Measurements from ENCODE around the gene SETD2. TPM values are rescaled to one million over a fixed set of nuclear protein-coding genes. Genes with fewer than 3 reads are reported as not detected.

Gene SETD2
- polyA plus RNA-seq, 3 donors = 3.1 to 22.4 (median 7.5) TPM

- H3K9me3 Mint-ChIP-seq = no peaks in the 10 kb centered on the region
- H3K9ac ChIP-seq (ENCODE audit: insufficient read depth, low read length, poor library complexity, severe bottlenecking) = no peak overlapping the region
- H3K4me3 Mint-ChIP-seq = no peak overlapping the region
- peaks cover 87% of the 10 kb centered on the region for H4K20me1 ChIP-seq (ENCODE audit: insufficient read depth, low read length)
- no peak for DNase-seq
- H3K36me3 ChIP-seq (replicated peaks in 1 of 2; ENCODE audit: control insufficient read depth in 1 of 2, insufficient read depth in 2 of 2, low read length in 2 of 2) = peaks cover 52 to 83% of the 10 kb centered on the region in 2 donors
- H3K4me2 ChIP-seq (replicated peaks; ENCODE audit: extremely low read depth, low read length, poor library complexity, severe bottlenecking) = no peak overlapping the region
- no peaks in the 10 kb centered on the region for H3K27me3 Mint-ChIP-seq (ENCODE audit: low read depth in 3 of 3)
- peaks cover 35% of the 10 kb centered on the region for H3K79me2 ChIP-seq (ENCODE audit: insufficient read depth, low read length)
- no peak overlapping the region for H2AFZ ChIP-seq (ENCODE audit: insufficient read depth, low read depth, low read length, poor library complexity, severe bottlenecking)
- no peaks in the 10 kb centered on the region for H3K27me3 ChIP-seq (ENCODE audit: control insufficient read depth in 2 of 2, insufficient read depth in 2 of 2, low read length in 2 of 2)
- peak overlapping the region in 1 of 2 donors; percentile 4 for H3K27ac ChIP-seq (ENCODE audit: low read depth in 1 of 2, low read length in 2 of 2)
- H3K27ac Mint-ChIP-seq = peak overlapping the region in 1 of 7 donors; percentile 3
- H3K4me3 ChIP-seq (replicated peaks in 1 of 3; ENCODE audit: low read depth in 2 of 3, low read length in 3 of 3) = no peak overlapping the region
- WGBS (ENCODE audit: insufficient coverage) = 100% methylated on average over 3 of the region's 4 CpGs
- H3K4me1 Mint-ChIP-seq = peaks cover 21% of the 10 kb centered on the region
- peaks cover 15 to 16% of the 10 kb centered on the region in 2 donors for H3K4me1 ChIP-seq (ENCODE audit: control insufficient read depth in 1 of 2, insufficient read depth in 2 of 2, low read length in 2 of 2)
- peaks cover 53 to 66% of the 10 kb centered on the region in 2 donors for H3K36me3 Mint-ChIP-seq
- no peak for TF ChIP-seq CTCF (IDR thresholded peaks at IDR 0.05)
- intact Hi-C loops (cut with micrococcal nuclease) = no loop called here
- H3K9me3 ChIP-seq (replicated peaks in 1 of 2; ENCODE audit: control insufficient read depth in 1 of 2, insufficient read depth in 1 of 2, low read length in 2 of 2) = no peaks in the 10 kb centered on the region
These were observed 143.6 kb downstream of the SETD2 start for GRCh38 chr3:47020311-47020710.

GRCh38 chr3:47019201-47019600, 144.7 kb downstream of the SETD2 start:
- H3K36me3 ChIP-seq (replicated peaks in 1 of 2; ENCODE audit: control insufficient read depth in 1 of 2, insufficient read depth in 2 of 2, low read length in 2 of 2) = peaks cover 53 to 84% of the 10 kb centered on the region in 2 donors
- Mint-ChIP-seq H3K36me3 (peaks cover 52 to 65% of the 10 kb centered on the region in 2 donors), H3K4me1 (peaks cover 21% of the 10 kb centered on the region), H3K9me3 (no peaks in the 10 kb centered on the region), H3K27me3 (ENCODE audit: low read depth in 3 of 3) (no peaks in the 10 kb centered on the region), H3K4me3 (no peak overlapping the region), H3K27ac (peak overlapping the region in 2 of 7 donors; percentile 57 to 68)
- peak in 1 of 3 donors; percentile 5 for DNase-seq
- 100% methylated on average over 1 of the region's 1 CpG for WGBS (ENCODE audit: insufficient coverage)
- peaks cover 15 to 16% of the 10 kb centered on the region in 2 donors for H3K4me1 ChIP-seq (ENCODE audit: control insufficient read depth in 1 of 2, insufficient read depth in 2 of 2, low read length in 2 of 2)
- intact Hi-C loops (cut with micrococcal nuclease) = no loop called here
- H3K79me2 ChIP-seq (ENCODE audit: insufficient read depth, low read length) = peaks cover 25% of the 10 kb centered on the region
- H3K4me2 ChIP-seq (replicated peaks; ENCODE audit: extremely low read depth, low read length, poor library complexity, severe bottlenecking) = no peak overlapping the region
- no peak overlapping the region for H2AFZ ChIP-seq (ENCODE audit: insufficient read depth, low read depth, low read length, poor library complexity, severe bottlenecking)
- no peak for TF ChIP-seq CTCF (IDR thresholded peaks at IDR 0.05)
- no peak overlapping the region for H3K9ac ChIP-seq (ENCODE audit: insufficient read depth, low read length, poor library complexity, severe bottlenecking)
- peaks cover 76% of the 10 kb centered on the region for H4K20me1 ChIP-seq (ENCODE audit: insufficient read depth, low read length)
- H3K27ac ChIP-seq (ENCODE audit: low read depth in 1 of 2, low read length in 2 of 2) = peak overlapping the region in 1 of 2 donors; percentile 10
- no peaks in the 10 kb centered on the region for H3K27me3 ChIP-seq (ENCODE audit: control insufficient read depth in 2 of 2, insufficient read depth in 2 of 2, low read length in 2 of 2)
- H3K4me3 ChIP-seq (replicated peaks in 1 of 3; ENCODE audit: low read depth in 2 of 3, low read length in 3 of 3) = no peak overlapping the region
- no peaks in the 10 kb centered on the region for H3K9me3 ChIP-seq (replicated peaks in 1 of 2; ENCODE audit: control insufficient read depth in 1 of 2, insufficient read depth in 1 of 2, low read length in 2 of 2)
